Tibial nerve (tissue), 3 donors: ENCODE results near the gene YY2.

Experiments used
- CTCF ChIP-seq, 5 experiments: fragments of 200-600 bp in 3 of 5; fragments of 450-650 bp in 2 of 5; sonication (generic) in 3 of 5; IDR thresholded peaks; one replicate each; pipeline ENCODE4 v1.5.1; 2016 to 2019; ENCODE audit warnings: antibody characterized with exemption in 5 of 5, mild to moderate bottlenecking in 3 of 5, moderate library complexity in 2 of 5
- POLR2A ChIP-seq, 2 donors: fragments of 450-650 bp; IDR thresholded peaks; one replicate each; pipeline ENCODE4 v1.6.1; 2017; ENCODE audit warnings: antibody characterized with exemption in 2 of 2, mild to moderate bottlenecking in 2 of 2, moderate library complexity in 2 of 2

GRCh38 chrX:21812628-21813027, 43.2 kb upstream of the YY2 start:
- TF ChIP-seq POLR2A (IDR thresholded peaks at IDR 0.05) (no peak), CTCF (IDR thresholded peaks at IDR 0.05) (no peak)
